GM23248 (cell line): Measurements from ENCODE around the gene RNASEH1. TPM values are rescaled to one million over a fixed set of nuclear protein-coding genes. Genes with fewer than 3 reads are reported as not detected.
"Not testable (repeated sequence)": the region's sequence is repeated elsewhere in the genome, so short reads cannot be mapped to it uniquely, and the experiment has no call there.

ENCODE experiments used
- DNase-seq: peaks from one replicate; pipeline ENCODE4 v3.0.0-alpha.2; 2015
- H2AFZ ChIP-seq: fragments of 200-600 bp; sonication (generic); 2 replicates; pipeline ENCODE4 v1.6.1; 2016; ENCODE audit warnings: antibody characterized with exemption
- H3F3A ChIP-seq: fragments of 200-600 bp; sonication (generic); 2 replicates; pipeline ENCODE4 v1.6.1; 2016; ENCODE audit warnings: mild to moderate bottlenecking, antibody characterized with exemption, mixed run types; ENCODE audit not compliant: insufficient read depth
- H3K27ac ChIP-seq: fragments of 200-600 bp; sonication (generic); 2 replicates; pipeline ENCODE4 v1.5.1; 2016; ENCODE audit warnings: mild to moderate bottlenecking
- H3K27me3 ChIP-seq: fragments of 200-600 bp; sonication (generic); replicated peaks from 2 replicates; pipeline ENCODE4 v1.6.1; 2016; ENCODE audit warnings: mild to moderate bottlenecking; ENCODE audit not compliant: insufficient read depth
- H3K36me3 ChIP-seq: fragments of 200-600 bp; sonication (generic); 2 replicates; pipeline ENCODE4 v1.6.1; 2016; ENCODE audit warnings: low read depth, mild to moderate bottlenecking
- H3K4me1 ChIP-seq: fragments of 200-600 bp; sonication (generic); 2 replicates; pipeline ENCODE4 v1.6.1; 2016; ENCODE audit warnings: mild to moderate bottlenecking; ENCODE audit not compliant: insufficient read depth
- H3K4me2 ChIP-seq: fragments of 200-600 bp; sonication (generic); one replicate; pipeline ENCODE4 v1.6.1; 2016; ENCODE audit warnings: mild to moderate bottlenecking; ENCODE audit not compliant: unreplicated experiment
- H3K4me3 ChIP-seq: fragments of 200-600 bp; sonication (generic); 2 replicates; pipeline ENCODE4 v1.5.1; 2016; ENCODE audit warnings: mild to moderate bottlenecking
- H3K79me2 ChIP-seq: fragments of 200-600 bp; sonication (generic); 2 replicates; pipeline ENCODE4 v1.6.1; 2016; ENCODE audit warnings: mild to moderate bottlenecking; ENCODE audit not compliant: insufficient read depth
- H3K9ac ChIP-seq: fragments of 200-600 bp; sonication (generic); 2 replicates; pipeline ENCODE4 v1.6.1; 2016; ENCODE audit warnings: mild to moderate bottlenecking
- H3K9me2 ChIP-seq: fragments of 200-600 bp; sonication (generic); 2 replicates; pipeline ENCODE4 v1.6.1; 2016; ENCODE audit warnings: mixed run types, mild to moderate bottlenecking, moderate library complexity; ENCODE audit not compliant: insufficient read depth
- H3K9me3 ChIP-seq: fragments of 200-600 bp; sonication (generic); one replicate; pipeline ENCODE4 v1.6.1; 2017; ENCODE audit warnings: low read depth
- H4K20me1 ChIP-seq: fragments of 200-600 bp; sonication (generic); 2 replicates; pipeline ENCODE4 v1.6.0; 2016; ENCODE audit not compliant: insufficient read depth
- EZH2 ChIP-seq: fragments of 200-600 bp; sonication (generic); IDR thresholded peaks from 2 replicates; pipeline ENCODE4 v1.6.1; 2018; ENCODE audit warnings: antibody characterized with exemption, mild to moderate bottlenecking; ENCODE audit not compliant: insufficient read depth, poor library complexity, severe bottlenecking
- EZH2phosphoT487 ChIP-seq: fragments of 200-600 bp; sonication (generic); IDR thresholded peaks from 2 replicates; pipeline ENCODE4 v1.6.1; 2018; ENCODE audit warnings: antibody characterized with exemption, moderate library complexity, mild to moderate bottlenecking, low read depth; ENCODE audit not compliant: insufficient read depth
- WGBS, 2 experiments: methylation state at CpG; one replicate each; pipeline ENCODE4 v1.1.6; 2015 to 2017; ENCODE audit warnings: low lambda C conversion rate in 2 of 2, low coverage in 1 of 2; ENCODE audit errors: missing lambda C conversion rate in 2 of 2; 5-methylcytosine and 5-hydroxymethylcytosine counted together
- in situ Hi-C: fragments of 300-500 bp; cut with MboI; formaldehyde crosslinking; loops from 2 replicates; pipeline ENCODE4 v1.15.0; 2020
- polyA plus RNA-seq: library from polyadenylated mRNA; unstranded; fragments of >200 nt; fragmentation: Nextera tagmentation; extraction: Ambion mirVana; gene quantifications from 2 replicates; pipeline ENCODE4 v1.2.1, GENCODE V29; 2016
- total RNA-seq: library from RNA; depleted of rRNA; stranded (reverse); fragments of >200 nt; shearing (Covaris generic); gene quantifications from 2 replicates; pipeline ENCODE4 v1.2.3, GENCODE V29; 2014

RNASEH1 gene
- total and polyA plus RNA-seq, 2 experiments from 2014 or later, result 37.4 to 52.4 TPM

GRCh38 chr2:3519255-3520205 is 38.6 kb downstream of the RNASEH1 start, which contains the start of gene ADI1:
Gene ADI1, minus strand, starts transcription at chr2:3519531. Its CDS starts 44 bp downstream, at chr2:3519487.
- H3K27ac ChIP-seq, result peak within 1 kb of the TSS; percentile 93
- H2AFZ ChIP-seq, result peak within 1 kb of the TSS; percentile 94
- H3K4me3 ChIP-seq, result peak within 1 kb of the TSS; percentile 89
- TF ChIP-seq EZH2 (no peak), EZH2phosphoT487 (no peak)
- no peaks in the 10 kb centered on the region for H3K9me2 ChIP-seq
- peak within 1 kb of the TSS; percentile 89 for H3K4me2 ChIP-seq
- peak; percentile 90 for DNase-seq
- H3K79me2 ChIP-seq, result peaks cover 36% of the 10 kb centered on the region
- H3F3A ChIP-seq, result peaks cover 3% of the 10 kb centered on the region
- 0 out of 2 replicates have a peak, but pooled peaks cover 10% of the 10 kb centered on the region for H3K36me3 ChIP-seq
- no peaks in the 10 kb centered on the region for H4K20me1 ChIP-seq
- in situ Hi-C loops, result no loop called here
- no peaks in the 10 kb centered on the region for H3K9me3 ChIP-seq
- WGBS, 2 experiments, result 2 to 3% methylated on average over 66 to 68 of the region's 76 CpGs
- H3K9ac ChIP-seq, result peak within 1 kb of the TSS; percentile 96
- no peaks in the 10 kb centered on the region for H3K27me3 ChIP-seq
- H3K4me1 ChIP-seq, result peaks cover 19% of the 10 kb centered on the region

DNA sequence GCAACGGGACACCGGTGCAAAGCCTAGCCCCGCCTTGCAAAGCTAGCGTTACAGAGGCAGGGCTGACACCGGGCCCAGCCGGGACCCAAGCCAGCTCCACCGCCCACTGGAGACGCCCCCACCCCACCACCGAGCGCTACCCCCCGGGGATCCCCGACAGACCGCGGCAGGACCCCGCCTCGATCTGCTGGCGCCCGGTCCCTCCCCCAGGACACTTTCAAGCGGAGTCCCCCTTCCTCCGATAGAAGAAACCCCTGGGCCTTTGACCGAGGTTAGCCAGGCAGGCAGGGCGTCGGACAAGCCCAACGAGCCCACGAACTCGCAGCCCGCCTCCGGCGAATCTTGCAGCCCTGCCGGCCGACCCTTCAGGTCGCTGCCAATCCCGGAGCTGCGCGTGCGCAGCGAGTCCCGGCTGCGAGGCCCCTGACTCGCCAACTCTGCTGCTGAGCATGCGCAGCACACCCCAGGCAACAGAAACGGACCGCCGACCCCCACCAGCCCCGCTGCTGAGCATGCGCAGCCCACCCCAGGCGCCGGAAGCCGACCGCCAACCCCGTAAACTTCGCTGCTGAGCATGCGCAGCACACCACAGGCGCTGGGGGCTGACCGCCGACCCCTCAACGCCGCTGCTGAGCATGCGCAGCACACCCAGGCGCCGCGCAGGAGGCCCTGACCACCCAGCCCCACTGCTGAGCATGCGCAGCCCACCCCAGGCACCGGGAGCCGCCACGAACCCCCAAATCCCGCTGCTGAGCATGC is 39.5 kb downstream of the RNASEH1 start:
- peaks cover 12% of the 10 kb centered on the region; the same call in 1 of the 2 replicates for H3K36me3 ChIP-seq
- H3K9me2 ChIP-seq, result no peaks in the 10 kb centered on the region
- no peaks in the 10 kb centered on the region for H4K20me1 ChIP-seq
- H3K27me3 ChIP-seq, result no peaks in the 10 kb centered on the region
- H3K4me3 ChIP-seq, result peak overlapping the region; percentile 89
- peaks cover 14% of the 10 kb centered on the region for H3K4me1 ChIP-seq
- H3K79me2 ChIP-seq, result peaks cover 42% of the 10 kb centered on the region
- TF ChIP-seq EZH2phosphoT487, result no peak
- no peak for TF ChIP-seq EZH2
- H2AFZ ChIP-seq, result peak overlapping the region; percentile 94
- WGBS, 2 experiments, result 1% methylated on average over 38 to 53 of the region's 67 CpGs
- DNase-seq, result peak; percentile 97
- peak overlapping the region; percentile 93 for H3K27ac ChIP-seq
- in situ Hi-C loops, result no loop called here
- peak overlapping the region; percentile 89 for H3K4me2 ChIP-seq
- no peaks in the 10 kb centered on the region for H3F3A ChIP-seq
- peak overlapping the region; percentile 96 for H3K9ac ChIP-seq
- H3K9me3 ChIP-seq, result no peaks in the 10 kb centered on the region

GRCh38 chr2:3517948-3518495 is 40.1 kb downstream of the RNASEH1 start:
- Histone ChIP-seq H3F3A (no peaks in the 10 kb centered on the region), H3K27me3 (no peaks in the 10 kb centered on the region), H3K4me1 (peaks cover 7% of the 10 kb centered on the region), H3K36me3 (peaks cover 16% of the 10 kb centered on the region; the same call in 1 of the 2 replicates), H3K4me2 (peak overlapping the region; percentile 80), H3K9me3 (no peaks in the 10 kb centered on the region), H3K79me2 (peaks cover 42% of the 10 kb centered on the region), H3K4me3 (peak overlapping the region; percentile 89), H3K27ac (peak overlapping the region; percentile 93), H3K9me2 (no peaks in the 10 kb centered on the region), H4K20me1 (no peaks in the 10 kb centered on the region), H2AFZ (peak overlapping the region; percentile 75), H3K9ac (peak overlapping the region; percentile 96)
- DNase-seq, result no peak
- WGBS, 2 experiments, result 33 to 34% methylated on average over 3 of the region's 3 CpGs
- in situ Hi-C loops, result no loop called here
- TF ChIP-seq EZH2phosphoT487 (no peak), EZH2 (no peak)

- no peaks in the 10 kb centered on the region for H3K9me2 ChIP-seq
- H3K27ac ChIP-seq, result no peak overlapping the region
- in situ Hi-C loops, result no loop called here
- H4K20me1 ChIP-seq, result no peaks in the 10 kb centered on the region
- peaks cover 7% of the 10 kb centered on the region for H3K4me1 ChIP-seq
- no peaks in the 10 kb centered on the region for H3F3A ChIP-seq
- H3K9me3 ChIP-seq, result no peaks in the 10 kb centered on the region
- H3K79me2 ChIP-seq, result peaks cover 42% of the 10 kb centered on the region
- peaks cover 16% of the 10 kb centered on the region for H3K36me3 ChIP-seq
- H2AFZ ChIP-seq, result no peak overlapping the region
- no peak overlapping the region for H3K9ac ChIP-seq
- no peak for TF ChIP-seq EZH2
- TF ChIP-seq EZH2phosphoT487, result no peak
- H3K4me3 ChIP-seq, result no peak overlapping the region
- no peak for DNase-seq
- no peak overlapping the region for H3K4me2 ChIP-seq
- no peaks in the 10 kb centered on the region for H3K27me3 ChIP-seq
- WGBS, 2 experiments, result 99 to 100% methylated on average over 3 of the region's 3 CpGs
Observed at GRCh38 chr2:3516831-3517230, 41.3 kb downstream of the RNASEH1 start.

GRCh38 chr2:3515438-3515837 is 42.7 kb downstream of the RNASEH1 start:
- H3K9me3 ChIP-seq, H3K4me1 ChIP-seq, H3K27me3 ChIP-seq, H3K4me3 ChIP-seq, DNase-seq, in situ Hi-C loops, H3K4me2 ChIP-seq, H3K9me2 ChIP-seq, H4K20me1 ChIP-seq, H3K9ac ChIP-seq, H3F3A ChIP-seq, H2AFZ ChIP-seq, H3K27ac ChIP-seq: not testable (repeated sequence)
- H3K79me2 ChIP-seq, result peaks cover 42% of the 10 kb centered on the region
- WGBS, 2 experiments, result 76 to 80% methylated on average over 5 of the region's 5 CpGs
- peaks cover 26% of the 10 kb centered on the region for H3K36me3 ChIP-seq
